GM21737 (cell line): ENCODE data around the gene APOE.
"Not testable (repeated sequence)": the region's sequence is repeated elsewhere in the genome, so short reads cannot be mapped to it uniquely, and the experiment has no call there.

Experiments used
- ATAC-seq: cut with Tn5 transposase; IDR thresholded peaks from one replicate; pipeline ENCODE4 v1.9.1; 2021; ENCODE audit warnings: mild to moderate bottlenecking, moderate library complexity; ENCODE audit not compliant: unreplicated experiment

APOE gene

GRCh38 chr19:44905437-44906160 is at the start of gene APOE:
APOE (plus strand) TSS chr19:44905796; CDS start chr19:44906625, 829 bp downstream.
- ATAC-seq: no peak

GRCh38 chr19:44856421-44857083 is 49.0 kb upstream of the APOE start:
- no peak for ATAC-seq

GRCh38 chr19:44857837-44858236 is 47.8 kb upstream of the APOE start:
- ATAC-seq: no peak

- not testable (repeated sequence) for ATAC-seq
Measured at GRCh38 chr19:44861576-44861975, 44.0 kb upstream of the APOE start.

GRCh38 chr19:44863990-44864389 is 41.6 kb upstream of the APOE start:
- ATAC-seq: no peak

GRCh38 chr19:44865196-44865767 is 40.3 kb upstream of the APOE start:
- no peak for ATAC-seq

GRCh38 chr19:44866664-44867063 is 38.9 kb upstream of the APOE start:
- ATAC-seq: no peak

GRCh38 chr19:44867578-44867977 is 38.0 kb upstream of the APOE start:
- no peak for ATAC-seq

- ATAC-seq: no peak
Measured at GRCh38 chr19:44869733-44870470, 35.7 kb upstream of the APOE start.

GRCh38 chr19:44871809-44872208 is 33.8 kb upstream of the APOE start:
- no peak for ATAC-seq

- ATAC-seq: no peak
Measured at GRCh38 chr19:44872661-44873060, 32.9 kb upstream of the APOE start.

- ATAC-seq: no peak
Measured at GRCh38 chr19:44874317-44874716, 31.3 kb upstream of the APOE start.

GRCh38 chr19:44875666-44876451 is 29.7 kb upstream of the APOE start:
- ATAC-seq: no peak

GRCh38 chr19:44876930-44877535 is 28.6 kb upstream of the APOE start:
- no peak for ATAC-seq

- no peak for ATAC-seq
Measured at GRCh38 chr19:44878120-44878865, 27.3 kb upstream of the APOE start.

GRCh38 chr19:44879309-44880065 is 26.1 kb upstream of the APOE start:
- no peak for ATAC-seq

GRCh38 chr19:44882063-44882462 is 23.5 kb upstream of the APOE start:
- ATAC-seq: no peak

- ATAC-seq: not testable (repeated sequence)
Measured at GRCh38 chr19:44882619-44883397, 22.8 kb upstream of the APOE start.
